ENCODE measurements around the gene CRIP2.

CRIP2 gene

GRCh38 chr14:105500726-105501101 lies 26.1 kb downstream of the CRIP2 start:
- H3K27ac Mint-ChIP-seq, result no peak overlapping the region
- no peaks in the 10 kb centered on the region for H3K36me3 Mint-ChIP-seq (ENCODE audit: low read depth)
- H3K27me3 Mint-ChIP-seq, result no peaks in the 10 kb centered on the region
- no peaks in the 10 kb centered on the region for H3K9me3 Mint-ChIP-seq
- H3K4me3 Mint-ChIP-seq, result no peak overlapping the region
- no peaks in the 10 kb centered on the region for H3K4me1 Mint-ChIP-seq (ENCODE audit: low read depth)

GRCh38 chr14:105501504-105502291 lies 27.1 kb downstream of the CRIP2 start:
- Mint-ChIP-seq H3K4me3 (no peak overlapping the region), H3K4me1 (ENCODE audit: low read depth) (no peaks in the 10 kb centered on the region), H3K9me3 (no peaks in the 10 kb centered on the region), H3K36me3 (ENCODE audit: low read depth) (no peaks in the 10 kb centered on the region), H3K27me3 (no peaks in the 10 kb centered on the region), H3K27ac (no peak overlapping the region)

- no peak overlapping the region for H3K4me3 Mint-ChIP-seq
- H3K9me3 Mint-ChIP-seq, result no peaks in the 10 kb centered on the region
- H3K27ac Mint-ChIP-seq, result no peak overlapping the region
- peaks cover 4% of the 10 kb centered on the region for H3K27me3 Mint-ChIP-seq
- H3K36me3 Mint-ChIP-seq (ENCODE audit: low read depth), result no peaks in the 10 kb centered on the region
- no peaks in the 10 kb centered on the region for H3K4me1 Mint-ChIP-seq (ENCODE audit: low read depth)
Measured at GRCh38 chr14:105502446-105503295, 28.1 kb downstream of the CRIP2 start.

GRCh38 chr14:105503296-105503640 lies 28.6 kb downstream of the CRIP2 start:
- no peaks in the 10 kb centered on the region for H3K4me1 Mint-ChIP-seq (ENCODE audit: low read depth)
- no peak overlapping the region for H3K27ac Mint-ChIP-seq
- H3K27me3 Mint-ChIP-seq, result peaks cover 8% of the 10 kb centered on the region
- H3K9me3 Mint-ChIP-seq, result no peaks in the 10 kb centered on the region
- H3K4me3 Mint-ChIP-seq, result no peak overlapping the region
- no peaks in the 10 kb centered on the region for H3K36me3 Mint-ChIP-seq (ENCODE audit: low read depth)

GRCh38 chr14:105503935-105504692 lies 29.5 kb downstream of the CRIP2 start:
- Mint-ChIP-seq H3K27me3 (peaks cover 13% of the 10 kb centered on the region), H3K4me1 (ENCODE audit: low read depth) (no peaks in the 10 kb centered on the region), H3K27ac (no peak overlapping the region), H3K4me3 (no peak overlapping the region), H3K36me3 (ENCODE audit: low read depth) (no peaks in the 10 kb centered on the region), H3K9me3 (no peaks in the 10 kb centered on the region)

GRCh38 chr14:105505101-105505500 lies 30.5 kb downstream of the CRIP2 start:
- Mint-ChIP-seq H3K27me3 (peaks cover 13% of the 10 kb centered on the region), H3K4me1 (ENCODE audit: low read depth) (no peaks in the 10 kb centered on the region), H3K9me3 (no peaks in the 10 kb centered on the region), H3K36me3 (ENCODE audit: low read depth) (no peaks in the 10 kb centered on the region), H3K27ac (no peak overlapping the region), H3K4me3 (no peak overlapping the region)

GRCh38 chr14:105507247-105507646 lies 32.6 kb downstream of the CRIP2 start:
- Mint-ChIP-seq H3K27me3 (peaks cover 18% of the 10 kb centered on the region), H3K4me1 (ENCODE audit: low read depth) (no peaks in the 10 kb centered on the region), H3K9me3 (no peaks in the 10 kb centered on the region), H3K36me3 (ENCODE audit: low read depth) (no peaks in the 10 kb centered on the region), H3K4me3 (no peak overlapping the region), H3K27ac (no peak overlapping the region)

- Mint-ChIP-seq H3K27ac (no peak overlapping the region), H3K36me3 (ENCODE audit: low read depth) (no peaks in the 10 kb centered on the region), H3K9me3 (no peaks in the 10 kb centered on the region), H3K4me3 (no peak overlapping the region), H3K4me1 (ENCODE audit: low read depth) (no peaks in the 10 kb centered on the region), H3K27me3 (peaks cover 18% of the 10 kb centered on the region)
Measured at GRCh38 chr14:105508069-105508468, 33.4 kb downstream of the CRIP2 start.

- peaks cover 18% of the 10 kb centered on the region for H3K27me3 Mint-ChIP-seq
- H3K36me3 Mint-ChIP-seq (ENCODE audit: low read depth), result no peaks in the 10 kb centered on the region
- H3K9me3 Mint-ChIP-seq, result no peaks in the 10 kb centered on the region
- peak overlapping the region; percentile 61 for H3K27ac Mint-ChIP-seq
- H3K4me1 Mint-ChIP-seq (ENCODE audit: low read depth), result no peaks in the 10 kb centered on the region
- H3K4me3 Mint-ChIP-seq, result no peak overlapping the region
Measured at GRCh38 chr14:105508601-105509000, 34.0 kb downstream of the CRIP2 start.

GRCh38 chr14:105517096-105517495 lies 42.5 kb downstream of the CRIP2 start:
- H3K36me3 Mint-ChIP-seq (ENCODE audit: low read depth), result no peaks in the 10 kb centered on the region
- H3K4me1 Mint-ChIP-seq (ENCODE audit: low read depth), result no peaks in the 10 kb centered on the region
- no peaks in the 10 kb centered on the region for H3K9me3 Mint-ChIP-seq
- no peak overlapping the region for H3K4me3 Mint-ChIP-seq
- H3K27me3 Mint-ChIP-seq, result peaks cover 39% of the 10 kb centered on the region
- H3K27ac Mint-ChIP-seq, result no peak overlapping the region

GRCh38 chr14:105519946-105520698 lies 45.5 kb downstream of the CRIP2 start:
- Mint-ChIP-seq H3K27me3 (peaks cover 51% of the 10 kb centered on the region), H3K4me1 (ENCODE audit: low read depth) (no peaks in the 10 kb centered on the region), H3K4me3 (no peak overlapping the region), H3K36me3 (ENCODE audit: low read depth) (no peaks in the 10 kb centered on the region), H3K9me3 (no peaks in the 10 kb centered on the region), H3K27ac (no peak overlapping the region)

GRCh38 chr14:105525326-105525725 lies 50.7 kb downstream of the CRIP2 start:
- no peaks in the 10 kb centered on the region for H3K9me3 Mint-ChIP-seq
- H3K27me3 Mint-ChIP-seq, result peaks cover 26% of the 10 kb centered on the region
- H3K27ac Mint-ChIP-seq, result no peak overlapping the region
- no peak overlapping the region for H3K4me3 Mint-ChIP-seq
- H3K4me1 Mint-ChIP-seq (ENCODE audit: low read depth), result peaks cover 19% of the 10 kb centered on the region
- no peaks in the 10 kb centered on the region for H3K36me3 Mint-ChIP-seq (ENCODE audit: low read depth)

GRCh38 chr14:105525861-105526775 lies 51.5 kb downstream of the CRIP2 start, which contains the start of gene TMEM121:
Gene TMEM121, plus strand, starts transcription at chr14:105526583. Its CDS starts 2,252 bp downstream, at chr14:105528835.
- H3K4me3 Mint-ChIP-seq, result peak within 1 kb of the TSS; percentile 80
- peaks cover 21% of the 10 kb centered on the region for H3K4me1 Mint-ChIP-seq (ENCODE audit: low read depth)
- no peaks in the 10 kb centered on the region for H3K36me3 Mint-ChIP-seq (ENCODE audit: low read depth)
- peak within 1 kb of the TSS; percentile 55 for H3K27ac Mint-ChIP-seq
- H3K27me3 Mint-ChIP-seq, result peaks cover 24% of the 10 kb centered on the region
- H3K9me3 Mint-ChIP-seq, result no peaks in the 10 kb centered on the region
